NCI-H128 (cell line): ENCODE data around the gene ORM2.

Source experiments
- DNase-seq: peaks from one replicate; lab custom pipeline; 2025; ENCODE audit not compliant: unreplicated experiment; lab: John Stamatoyannopoulos, UW

The ORM2 gene

DNA sequence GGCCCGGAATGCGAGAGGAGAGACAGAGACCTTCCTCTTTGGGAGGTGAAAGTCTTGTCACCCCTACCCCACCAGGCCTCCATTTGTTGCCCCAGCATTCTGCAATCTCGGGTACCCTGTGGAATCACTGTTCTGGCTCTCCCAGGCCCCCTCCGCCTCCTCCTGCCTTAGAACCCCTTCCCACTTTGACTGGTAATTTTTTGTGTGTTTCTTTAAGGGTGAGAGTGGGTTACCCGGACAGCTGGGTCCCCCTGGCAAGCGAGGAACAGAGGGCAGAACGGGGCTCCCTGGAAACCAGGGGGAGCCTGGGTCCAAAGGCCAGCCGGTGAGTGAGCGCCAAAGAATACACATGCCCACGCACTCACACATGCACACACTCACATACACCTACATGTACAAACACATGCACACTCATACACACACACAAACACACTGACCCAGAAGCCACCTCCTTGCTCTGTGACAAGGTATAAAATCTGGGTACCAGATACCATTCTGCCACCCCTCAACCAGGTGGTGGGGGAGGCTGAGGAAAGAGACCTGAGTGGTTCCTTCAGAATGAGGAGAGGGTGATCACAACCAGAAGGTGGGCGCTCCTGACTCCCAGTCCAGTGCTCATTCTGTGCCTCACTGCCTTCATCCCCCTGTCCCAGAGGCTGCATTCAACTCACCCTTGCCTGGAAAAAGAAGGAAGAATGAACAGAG lies 37.6 kb upstream of the ORM2 start:
- no peak for DNase-seq

DNA sequence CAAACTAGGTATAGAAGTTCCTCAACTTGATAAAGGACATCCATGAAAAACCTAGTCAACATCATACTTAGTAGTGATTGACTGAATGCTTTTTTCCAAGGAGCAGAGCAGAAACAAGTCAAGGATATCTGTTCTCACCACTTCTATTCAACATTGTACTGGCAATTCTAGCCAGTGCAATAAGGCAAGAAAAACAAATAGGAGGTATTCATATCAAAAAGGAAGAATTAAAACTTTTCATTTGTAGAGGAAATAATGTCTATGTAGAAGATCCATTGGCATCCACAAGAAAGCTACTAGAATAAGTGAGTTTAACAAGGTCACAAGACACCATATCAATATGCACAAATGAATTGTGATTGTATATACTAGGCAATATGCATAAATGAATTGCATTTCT lies 35.0 kb upstream of the ORM2 start:
- DNase-seq = no peak

DNA sequence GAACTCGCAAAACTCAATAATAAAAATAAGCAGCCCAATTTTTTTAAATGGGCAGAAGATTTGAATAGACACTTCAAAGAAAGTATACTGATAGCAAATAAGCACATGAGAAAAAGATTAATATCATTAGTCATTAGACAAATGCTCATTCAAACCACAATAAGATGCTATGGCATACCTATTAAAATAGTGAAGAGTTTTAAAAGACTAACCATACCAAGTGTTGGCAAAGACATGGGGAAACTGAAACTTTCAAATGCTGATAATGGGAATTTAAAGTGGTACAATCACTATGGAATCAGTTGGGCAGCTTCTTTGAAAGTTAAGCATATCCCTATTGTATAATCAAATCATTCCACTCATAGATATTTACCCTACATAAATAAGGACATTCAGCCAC lies 33.3 kb upstream of the ORM2 start:
- DNase-seq = no peak

DNA sequence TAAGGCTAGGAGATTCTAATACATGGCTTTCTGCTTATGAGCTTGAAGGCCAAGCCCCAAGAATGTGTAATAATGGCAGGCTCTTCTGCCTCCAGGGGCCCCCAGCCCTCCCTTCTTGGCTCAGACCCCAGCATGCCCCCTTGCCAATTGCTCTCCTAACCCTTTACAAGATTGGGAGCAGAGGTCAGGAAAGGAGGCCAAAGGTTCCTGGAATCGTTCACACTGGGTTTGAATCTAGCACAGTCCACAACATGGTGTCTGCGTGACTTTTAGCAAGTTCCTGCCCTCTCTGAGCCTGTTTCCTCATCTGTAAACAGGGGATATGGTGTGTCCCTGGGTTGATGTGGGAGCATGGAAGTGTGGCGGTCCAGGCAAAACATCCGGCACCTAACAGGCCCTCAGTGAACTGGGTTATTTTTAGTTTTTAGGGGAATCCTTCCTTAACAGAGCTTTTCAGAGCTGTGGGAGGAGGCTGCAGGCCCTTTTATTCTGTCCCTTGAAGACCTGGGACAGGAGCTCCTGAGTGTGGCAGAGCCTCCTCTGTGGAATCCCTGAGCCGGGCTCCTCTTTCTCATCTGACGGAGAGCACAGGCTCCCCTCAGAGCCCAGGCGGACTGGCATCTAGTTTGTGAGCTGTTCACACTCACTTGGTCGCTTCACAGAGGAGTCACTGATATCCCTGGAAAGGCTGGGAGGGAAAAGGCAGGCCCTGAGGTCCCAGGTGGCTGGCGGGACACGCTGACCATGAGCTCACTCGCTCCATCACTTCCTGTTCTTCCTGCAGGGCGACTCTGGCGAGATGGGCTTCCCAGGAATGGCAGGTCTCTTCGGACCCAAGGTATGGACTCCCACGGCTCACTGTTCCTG lies 30.1 kb upstream of the ORM2 start:
- no peak for DNase-seq

DNA sequence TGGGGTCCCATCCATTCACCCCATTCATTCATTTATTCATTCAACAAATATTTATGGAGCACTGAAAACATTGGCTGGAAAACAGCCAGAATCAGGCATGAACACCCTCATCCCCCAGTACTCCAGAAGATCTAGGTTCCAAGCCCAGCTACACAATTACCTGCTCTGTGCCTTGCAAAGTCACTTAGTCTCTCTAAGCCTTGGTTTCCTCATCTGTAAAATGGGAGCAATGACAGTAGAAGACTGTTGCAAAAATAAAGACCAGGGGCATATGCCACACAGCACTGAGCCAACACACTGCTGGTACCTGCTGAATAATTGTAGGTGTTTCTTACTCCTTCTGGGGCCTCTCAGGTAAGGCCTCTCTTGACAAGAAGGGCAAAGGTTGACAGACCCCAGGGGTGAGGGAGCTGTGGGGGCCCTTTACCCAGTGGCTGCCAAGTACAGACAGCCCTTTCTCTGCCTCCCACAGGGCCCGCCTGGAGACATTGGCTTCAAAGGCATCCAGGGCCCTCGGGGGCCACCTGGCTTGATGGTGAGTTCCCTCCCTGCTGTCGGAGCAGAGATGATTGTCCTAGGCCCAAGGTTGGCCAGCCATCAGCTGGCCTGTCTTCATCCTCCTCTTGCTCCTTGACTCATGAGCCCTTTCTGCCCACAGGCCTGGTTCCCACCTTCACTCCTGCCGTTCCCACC lies 29.4 kb upstream of the ORM2 start:
- no peak for DNase-seq

DNA sequence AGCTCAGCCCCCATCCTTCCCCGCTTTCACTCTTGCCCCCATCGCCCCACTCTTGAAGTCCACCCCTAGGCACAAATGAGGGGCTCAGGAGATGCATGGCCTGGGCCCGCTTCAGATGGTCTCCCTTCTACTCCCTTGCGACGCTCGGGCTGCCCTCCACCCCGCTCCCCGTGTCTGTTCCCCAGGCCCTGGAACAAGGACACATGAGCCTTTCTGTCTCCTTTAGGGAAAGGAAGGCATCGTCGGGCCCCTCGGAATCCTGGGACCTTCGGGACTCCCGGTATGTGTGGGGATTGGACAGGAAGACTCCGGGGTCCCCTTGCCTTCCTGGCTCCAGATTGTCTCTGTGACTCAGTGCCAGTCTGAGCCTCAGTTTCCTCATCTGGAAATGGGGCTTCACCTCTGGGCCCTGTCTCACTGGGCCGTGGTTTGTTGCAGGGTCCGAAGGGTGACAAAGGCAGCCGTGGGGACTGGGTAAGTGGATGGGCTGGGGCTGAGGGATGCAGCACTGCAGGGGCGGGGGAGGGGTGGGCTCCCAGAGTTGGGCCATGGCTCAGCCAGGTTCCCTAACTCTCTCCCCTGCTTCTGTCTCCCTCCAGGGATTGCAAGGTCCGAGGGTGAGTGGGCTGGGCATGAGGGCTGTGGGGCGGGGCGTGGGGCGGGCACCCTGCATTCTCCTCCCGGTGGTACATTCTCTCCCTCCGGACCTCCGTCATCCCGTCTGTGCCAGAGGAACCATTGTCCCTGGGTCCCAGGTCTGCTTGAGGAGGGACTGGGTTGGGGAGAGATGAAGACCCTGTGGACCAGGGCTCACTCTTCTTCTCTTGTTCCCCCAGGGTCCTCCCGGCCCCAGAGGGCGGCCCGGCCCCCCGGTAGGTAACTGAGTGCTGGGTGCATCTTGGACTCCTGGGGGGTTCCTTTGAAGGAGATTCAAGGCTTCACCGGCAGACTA lies 28.5 kb upstream of the ORM2 start:
- no peak for DNase-seq

DNA sequence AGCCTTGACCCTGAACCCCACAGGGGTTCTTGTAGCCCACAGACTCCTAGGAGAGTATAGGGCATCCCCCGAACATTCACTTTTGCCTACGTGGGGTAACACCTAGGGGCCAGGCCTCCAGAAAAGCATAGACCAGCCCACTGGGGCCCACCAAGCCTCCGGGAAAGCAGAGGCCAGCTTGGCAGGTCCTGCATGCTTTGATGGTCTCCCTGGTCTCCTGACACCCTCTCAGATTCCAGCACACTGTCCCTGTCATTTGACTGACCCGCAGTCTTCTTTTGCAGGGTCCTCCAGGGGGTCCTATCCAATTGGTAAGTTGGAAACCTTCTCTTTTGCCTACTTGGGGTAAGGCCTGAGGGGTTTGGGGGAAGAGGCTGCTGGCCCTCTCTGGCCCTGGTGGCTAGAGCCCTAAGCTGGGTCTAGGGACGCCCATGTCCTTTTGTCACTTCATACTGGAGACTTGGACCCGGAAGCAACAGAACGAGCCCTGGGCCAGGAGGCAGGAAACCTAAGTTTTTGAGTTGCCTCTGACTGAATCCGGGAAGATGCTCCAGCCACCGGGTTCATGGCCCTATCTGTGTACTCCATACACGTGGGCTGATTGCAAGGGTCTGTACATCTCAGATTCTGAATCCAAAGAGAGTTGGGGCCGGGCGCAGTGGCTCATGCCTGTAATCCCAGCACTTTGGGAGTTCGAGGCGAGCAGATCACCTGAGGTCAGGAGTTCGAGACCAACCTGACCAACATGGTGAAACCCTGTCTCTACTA lies 27.7 kb upstream of the ORM2 start:
- no peak for DNase-seq

DNA sequence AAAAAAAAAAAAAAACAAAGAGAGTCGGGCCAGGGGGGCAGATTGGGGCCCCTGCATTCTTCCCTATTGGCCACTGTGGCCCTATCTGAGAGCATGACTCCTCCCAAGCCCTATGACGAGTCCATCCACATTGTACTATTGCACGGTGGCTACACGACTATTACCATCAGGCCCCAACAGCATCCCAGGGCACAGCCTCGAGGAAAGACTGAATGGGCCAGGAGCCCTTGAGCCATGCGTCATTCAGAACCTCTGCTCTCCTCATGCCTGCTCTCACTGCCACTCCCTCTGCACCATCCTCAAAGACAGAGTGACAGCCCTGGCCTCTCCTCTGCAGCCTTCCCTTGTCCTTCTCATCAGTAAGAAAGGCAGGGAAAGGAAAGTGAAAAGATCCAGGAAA lies 26.9 kb upstream of the ORM2 start:
- DNase-seq = no peak

DNA sequence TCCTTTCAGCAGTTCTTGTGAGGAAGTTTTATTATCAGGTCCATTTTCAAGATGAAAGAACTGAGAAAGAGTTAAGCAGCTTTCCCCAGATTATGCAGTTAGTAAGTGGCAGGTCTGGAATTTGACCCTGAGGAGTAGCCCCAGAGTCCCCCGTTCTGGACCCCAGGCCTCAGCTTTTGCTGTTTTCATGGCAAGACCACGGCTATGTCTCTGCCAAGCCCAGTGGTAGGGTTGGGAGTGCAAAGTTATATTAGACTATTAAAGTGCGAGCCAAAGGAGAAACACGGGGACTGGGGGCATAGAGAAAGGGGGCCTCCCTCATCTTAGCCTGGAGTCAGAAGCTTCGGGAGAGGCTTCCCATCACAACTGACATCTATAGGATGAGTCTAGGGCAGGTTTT lies 26.1 kb upstream of the ORM2 start:
- DNase-seq = no peak

DNA sequence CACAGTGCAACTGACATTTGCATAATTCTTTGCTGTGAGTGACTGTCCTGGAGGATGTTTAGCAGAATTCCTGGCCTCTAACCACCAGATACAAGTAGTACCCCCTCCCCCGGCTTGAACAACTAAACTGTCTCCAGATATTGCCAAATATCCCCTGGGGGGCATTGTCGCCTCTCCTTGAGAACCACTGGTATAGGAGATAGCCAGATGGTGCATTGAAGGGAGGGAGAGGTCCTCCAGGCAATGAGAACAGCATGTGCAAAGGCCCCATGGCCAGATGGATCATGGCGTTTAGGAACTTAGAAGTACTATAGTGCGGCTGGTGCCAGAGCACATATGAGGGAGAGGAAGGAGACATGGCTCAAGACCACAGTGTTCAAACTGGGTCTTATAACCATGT lies 25.7 kb upstream of the ORM2 start:
- DNase-seq = no peak

DNA sequence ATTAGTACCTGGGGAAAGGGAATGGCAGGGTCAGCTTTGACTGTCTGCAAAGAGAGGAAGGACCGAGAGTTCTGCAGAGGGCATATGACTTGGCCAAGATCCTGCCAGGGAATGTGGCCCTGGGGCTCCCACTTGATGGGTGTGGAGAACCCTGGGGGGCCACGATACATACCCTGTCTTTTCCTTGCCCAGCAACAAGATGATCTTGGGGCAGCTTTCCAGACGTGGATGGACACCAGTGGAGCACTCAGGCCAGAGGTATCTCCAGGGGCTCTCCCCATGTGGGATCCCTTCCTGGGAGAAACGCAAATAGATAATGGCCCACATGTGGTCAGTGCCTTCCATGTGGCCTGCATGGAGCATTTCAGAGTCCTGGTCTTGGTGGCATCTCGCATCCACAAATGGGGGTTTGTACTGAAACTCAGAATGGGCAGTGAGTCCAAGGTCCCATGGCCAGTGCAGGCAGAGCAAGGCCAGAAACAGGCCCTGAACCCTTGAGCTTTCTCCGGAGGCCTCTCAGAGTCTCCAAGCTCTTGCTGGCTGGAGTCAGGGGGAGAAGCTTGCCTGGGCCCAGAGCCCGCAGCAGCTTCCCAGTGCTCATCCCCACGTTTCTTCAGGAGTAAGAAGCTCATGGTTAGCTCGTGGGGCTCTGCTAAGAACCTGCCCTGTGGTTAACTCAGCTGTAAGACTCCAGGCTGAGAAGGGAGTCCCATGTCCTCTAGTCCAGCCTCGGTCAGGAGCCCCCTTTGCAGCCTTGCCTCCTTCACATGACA lies 25.1 kb upstream of the ORM2 start:
- DNase-seq = no peak

DNA sequence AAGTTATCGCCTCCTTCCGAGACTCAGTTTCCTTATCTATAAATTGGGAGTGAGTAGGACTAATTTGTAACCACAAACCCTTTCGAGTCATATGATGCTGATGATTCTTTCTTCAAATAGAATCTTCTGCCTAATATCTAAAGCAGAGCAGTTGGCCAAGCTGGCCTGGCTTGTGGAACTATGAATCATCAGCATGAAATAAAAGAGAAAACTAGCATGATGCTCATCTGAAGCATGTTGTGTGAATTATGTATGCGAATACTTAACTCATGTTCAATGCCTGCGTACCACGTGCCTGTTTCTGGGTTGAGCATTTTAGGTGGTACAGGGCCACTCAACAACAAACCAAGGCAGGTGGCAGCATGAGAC lies 21.8 kb upstream of the ORM2 start:
- DNase-seq = no peak

DNA sequence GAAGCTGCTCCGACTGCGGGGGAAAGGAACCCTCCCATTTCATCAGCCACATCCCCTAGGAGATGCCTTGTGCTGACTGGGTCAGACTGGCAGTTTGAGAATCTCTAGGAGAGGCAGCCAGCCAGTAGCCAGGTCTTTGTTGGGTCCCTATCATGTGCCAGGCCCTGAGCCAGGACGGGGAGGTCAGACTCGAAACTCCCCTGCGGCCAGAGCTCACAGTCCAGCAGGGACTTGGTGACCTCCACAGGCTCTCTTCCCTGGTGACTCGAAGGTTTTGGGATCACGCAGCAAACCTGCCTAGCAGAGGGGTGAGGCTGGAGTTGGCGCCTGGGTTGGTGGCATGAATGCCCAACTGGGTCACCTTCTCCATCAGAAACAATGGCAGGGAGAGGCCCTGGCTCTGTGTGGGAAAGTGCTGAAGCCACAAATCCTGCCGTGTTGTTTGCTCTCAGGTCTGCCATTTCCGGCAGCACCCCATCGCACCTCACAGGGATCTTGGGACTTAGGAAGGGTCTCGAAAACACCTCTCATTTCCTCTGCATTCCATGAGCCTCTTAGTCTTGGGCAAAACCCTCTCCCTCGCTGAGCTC lies 21.2 kb upstream of the ORM2 start:
- no peak for DNase-seq

DNA sequence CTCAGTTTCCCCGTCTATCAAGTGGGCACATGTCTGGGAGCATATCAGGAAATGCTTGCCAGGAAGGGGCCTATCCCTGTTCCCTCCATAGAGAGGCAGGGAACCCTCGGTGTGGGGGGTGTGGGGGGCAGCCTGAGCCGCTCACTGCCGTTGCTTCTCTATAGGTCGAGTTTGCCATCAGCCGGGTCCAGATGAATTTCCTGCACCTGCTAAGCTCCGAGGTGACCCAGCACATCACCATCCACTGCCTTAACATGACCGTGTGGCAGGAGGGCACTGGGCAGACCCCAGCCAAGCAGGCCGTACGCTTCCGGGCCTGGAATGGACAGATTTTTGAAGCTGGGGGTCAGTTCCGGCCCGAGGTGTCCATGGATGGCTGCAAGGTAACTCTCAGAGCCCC lies 20.6 kb upstream of the ORM2 start:
- no peak for DNase-seq

DNA sequence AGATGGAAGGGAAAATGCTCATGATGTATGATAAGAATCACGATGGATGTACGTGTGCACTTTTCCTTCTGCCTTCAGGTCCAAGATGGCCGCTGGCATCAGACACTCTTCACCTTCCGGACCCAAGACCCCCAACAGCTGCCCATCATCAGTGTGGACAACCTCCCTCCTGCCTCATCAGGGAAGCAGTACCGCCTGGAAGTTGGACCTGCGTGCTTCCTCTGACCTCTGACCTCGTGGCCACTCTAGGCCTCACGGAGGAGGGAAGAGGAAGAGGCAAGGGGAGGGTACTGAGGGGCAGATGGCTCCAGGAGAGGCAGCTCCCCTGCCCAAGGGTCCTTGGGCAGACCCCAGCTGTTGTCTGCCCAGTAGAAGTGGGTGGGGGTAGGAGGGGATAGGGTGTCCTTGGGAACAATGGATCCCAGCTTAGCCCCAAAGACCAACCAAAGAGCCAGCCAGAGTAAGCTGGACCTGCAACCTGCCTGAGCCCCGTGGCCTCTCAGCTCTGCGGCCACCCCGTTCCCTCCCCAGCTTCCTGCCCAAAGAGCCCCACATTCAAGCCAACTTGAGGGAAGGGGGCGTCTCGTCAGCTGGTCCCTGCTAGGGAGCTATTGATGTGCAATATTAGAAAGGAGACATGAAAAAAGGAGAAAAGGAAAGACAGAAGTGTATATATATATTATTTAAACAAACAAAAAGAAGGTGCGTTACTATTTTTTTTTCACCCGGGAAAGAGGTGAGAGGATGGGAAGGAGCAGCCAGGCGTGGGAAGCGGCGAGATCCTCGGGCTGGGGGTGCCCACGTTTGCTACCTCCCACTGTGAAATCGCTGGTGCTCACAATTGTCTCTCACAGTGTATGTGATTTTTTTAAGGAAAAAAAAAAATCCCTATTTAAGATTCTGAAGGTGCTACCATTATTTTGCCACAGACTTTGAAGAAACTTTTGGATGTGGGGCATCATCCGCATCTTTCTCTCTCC lies 18.9 kb upstream of the ORM2 start:
- DNase-seq = no peak

DNA sequence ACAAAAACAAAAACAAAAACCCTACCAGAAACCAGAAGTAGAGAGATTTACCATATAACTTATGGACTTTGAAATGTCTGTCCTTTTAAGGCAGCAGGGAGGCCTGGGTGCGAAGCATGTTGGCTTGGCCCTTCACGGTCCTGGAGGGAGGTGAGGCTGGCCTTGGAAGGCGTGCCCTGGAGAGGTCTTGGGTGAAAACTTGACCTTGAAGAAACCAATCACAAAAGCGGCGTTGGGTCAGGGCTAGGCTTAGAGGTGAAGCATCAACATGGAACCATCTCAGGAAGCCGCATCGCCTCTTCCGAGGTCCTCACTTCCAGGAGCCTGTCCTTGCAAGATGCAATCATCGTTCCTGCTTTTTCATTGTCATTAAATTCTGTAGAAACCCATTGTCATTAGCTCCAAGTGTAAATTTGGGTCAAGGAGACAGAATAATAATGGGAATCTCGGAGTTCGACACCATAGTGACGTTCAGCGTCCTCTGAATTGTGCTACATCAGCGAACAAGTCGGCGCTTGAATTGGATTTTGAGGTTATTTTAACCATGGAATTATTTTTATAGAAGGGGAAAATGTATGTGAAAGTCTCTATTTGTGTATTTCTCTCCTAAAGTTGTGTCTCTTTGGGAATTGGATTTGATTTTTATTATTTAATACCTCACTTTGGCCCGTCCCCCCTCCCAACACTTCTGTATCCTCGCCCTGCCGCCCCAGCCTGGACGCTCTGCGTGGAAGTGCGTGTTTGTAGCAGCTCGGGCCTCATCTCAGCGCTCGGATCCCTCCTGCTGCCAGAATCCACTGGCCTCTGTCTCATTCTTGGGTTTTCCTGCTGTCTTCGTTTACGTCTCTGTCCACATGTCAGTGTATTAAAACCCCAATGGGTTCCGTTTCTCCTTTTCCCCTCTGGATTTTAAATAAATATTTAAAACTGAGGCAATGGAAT lies 17.8 kb upstream of the ORM2 start:
- DNase-seq = no peak

DNA sequence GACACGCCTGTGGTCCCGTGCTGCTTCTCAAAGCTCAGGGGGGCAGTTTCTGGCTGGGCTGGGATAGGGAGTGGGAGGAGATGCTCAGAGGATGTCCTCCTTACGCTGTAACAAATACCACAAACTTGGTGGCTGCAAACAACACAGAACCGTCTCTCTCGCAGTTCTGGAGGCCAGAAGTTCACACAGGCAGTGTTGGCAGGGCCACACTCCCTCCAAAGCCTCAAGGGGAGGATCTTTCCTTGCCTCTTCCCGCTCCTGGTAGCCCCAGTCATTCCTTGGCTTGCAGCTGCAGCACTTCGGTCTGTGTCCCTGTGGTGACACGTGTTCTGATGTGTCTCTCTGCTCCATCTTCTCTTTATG lies 17.2 kb upstream of the ORM2 start:
- no peak for DNase-seq
